Measurements from ENCODE around the gene SLC6A6. TPM values are rescaled to one million over a fixed set of nuclear protein-coding genes. Genes with fewer than 3 reads are reported as not detected.
A peak's percentile ranks its signal among the peaks of the same experiment; 100 is the strongest.

Gene SLC6A6
- 3.6 TPM for polyA plus RNA-seq (ENCODE audit: insufficient read length)

- peak; percentile 91 for DNase-seq
These were observed at the start of gene SLC6A6 for GRCh38 chr3:14402304-14402811. SLC6A6 (plus strand) TSS chr3:14402606; CDS start chr3:14443635, 41,029 bp downstream.

GRCh38 chr3:14353502-14353901, 48.9 kb upstream of the SLC6A6 start:
- no peak for DNase-seq

- DNase-seq, result no peak
These were observed 44.9 kb upstream of the SLC6A6 start for GRCh38 chr3:14357463-14357862.

GRCh38 chr3:14358426-14359211, 43.8 kb upstream of the SLC6A6 start:
- no peak for DNase-seq

- DNase-seq, result no peak
These were observed 43.1 kb upstream of the SLC6A6 start for GRCh38 chr3:14359348-14359747.

GRCh38 chr3:14360123-14360881, 42.1 kb upstream of the SLC6A6 start:
- DNase-seq, result no peak

- no peak for DNase-seq
These were observed 41.2 kb upstream of the SLC6A6 start for GRCh38 chr3:14361068-14361677.

- DNase-seq, result no peak
These were observed 39.5 kb upstream of the SLC6A6 start for GRCh38 chr3:14362890-14363289.

- no peak for DNase-seq
These were observed 39.0 kb upstream of the SLC6A6 start for GRCh38 chr3:14363379-14363778.

GRCh38 chr3:14363991-14364390, 38.4 kb upstream of the SLC6A6 start:
- DNase-seq, result no peak

GRCh38 chr3:14364580-14365292, 37.7 kb upstream of the SLC6A6 start:
- no peak for DNase-seq

GRCh38 chr3:14366248-14366647, 36.2 kb upstream of the SLC6A6 start:
- DNase-seq, result no peak

- no peak for DNase-seq
These were observed 35.2 kb upstream of the SLC6A6 start for GRCh38 chr3:14366915-14367823.

GRCh38 chr3:14368146-14368545, 34.3 kb upstream of the SLC6A6 start:
- DNase-seq, result no peak

GRCh38 chr3:14368885-14369284, 33.5 kb upstream of the SLC6A6 start:
- DNase-seq, result no peak

GRCh38 chr3:14369675-14370669, 32.4 kb upstream of the SLC6A6 start:
- no peak for DNase-seq

- no peak for DNase-seq
These were observed 31.5 kb upstream of the SLC6A6 start for GRCh38 chr3:14370720-14371572.

- peak; percentile 42 for DNase-seq
These were observed 30.6 kb upstream of the SLC6A6 start for GRCh38 chr3:14371573-14372474.

Measured in hindlimb muscle (tissue), 1 donor.